Peyer's patch (tissue), 4 donors: ENCODE measurements around the gene GNPTG.

Experiments
- POLR2A ChIP-seq, 2 donors: fragments of 450-650 bp; IDR thresholded peaks; one replicate each; pipeline ENCODE4 v1.5.1; 2017; ENCODE audit warnings: antibody characterized with exemption in 2 of 2, mild to moderate bottlenecking in 2 of 2, moderate library complexity in 2 of 2
- TF ChIP-seq, protein P1 (sequence below), 6 experiments: fragments of 450-650 bp in 4 of 6; fragments of 200-600 bp in 2 of 6; sonication (generic) in 1 of 6; IDR thresholded peaks; one replicate each; pipeline ENCODE4 v1.5.1; 2017 to 2019; ENCODE audit warnings: antibody characterized with exemption in 6 of 6, mild to moderate bottlenecking in 3 of 6, moderate library complexity in 1 of 6

DNA sequence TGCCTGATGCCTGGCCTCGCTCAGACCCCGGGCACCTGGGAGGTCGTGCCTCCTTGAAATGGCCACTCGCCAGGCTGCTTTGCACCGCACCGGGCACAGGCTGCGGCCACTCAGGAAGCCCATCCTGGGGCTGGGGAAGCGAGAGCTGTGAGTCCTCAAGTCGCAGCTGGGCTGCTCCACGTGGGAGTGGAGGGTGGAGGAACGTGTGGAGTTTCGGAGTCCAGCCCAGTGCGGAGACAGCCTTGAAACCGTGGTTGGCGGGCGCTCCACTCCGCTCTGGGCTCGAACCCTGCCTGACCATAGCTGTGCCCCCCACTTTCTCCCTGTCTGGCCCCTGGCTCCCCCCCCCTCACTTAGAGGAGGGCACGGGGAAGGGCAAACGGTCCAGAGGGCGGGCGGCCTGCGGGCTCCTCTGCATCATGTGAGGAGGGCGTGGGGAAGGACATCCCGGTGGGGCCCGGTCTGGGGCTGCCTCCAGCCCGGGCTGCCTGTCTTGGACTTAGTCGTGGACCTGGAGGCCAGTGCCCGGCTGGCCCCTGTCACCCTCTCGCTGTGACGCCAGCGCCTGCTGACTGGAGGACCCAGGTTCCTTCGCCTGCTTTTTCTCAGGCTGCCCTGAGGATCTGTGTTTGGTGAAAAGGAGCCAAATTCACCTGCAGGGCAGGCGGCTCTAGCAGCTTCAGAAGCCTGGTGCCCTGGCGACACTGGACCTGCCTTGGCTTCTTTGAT lies 39.8 kb upstream of the GNPTG start:
- TF ChIP-seq, protein P1, sequence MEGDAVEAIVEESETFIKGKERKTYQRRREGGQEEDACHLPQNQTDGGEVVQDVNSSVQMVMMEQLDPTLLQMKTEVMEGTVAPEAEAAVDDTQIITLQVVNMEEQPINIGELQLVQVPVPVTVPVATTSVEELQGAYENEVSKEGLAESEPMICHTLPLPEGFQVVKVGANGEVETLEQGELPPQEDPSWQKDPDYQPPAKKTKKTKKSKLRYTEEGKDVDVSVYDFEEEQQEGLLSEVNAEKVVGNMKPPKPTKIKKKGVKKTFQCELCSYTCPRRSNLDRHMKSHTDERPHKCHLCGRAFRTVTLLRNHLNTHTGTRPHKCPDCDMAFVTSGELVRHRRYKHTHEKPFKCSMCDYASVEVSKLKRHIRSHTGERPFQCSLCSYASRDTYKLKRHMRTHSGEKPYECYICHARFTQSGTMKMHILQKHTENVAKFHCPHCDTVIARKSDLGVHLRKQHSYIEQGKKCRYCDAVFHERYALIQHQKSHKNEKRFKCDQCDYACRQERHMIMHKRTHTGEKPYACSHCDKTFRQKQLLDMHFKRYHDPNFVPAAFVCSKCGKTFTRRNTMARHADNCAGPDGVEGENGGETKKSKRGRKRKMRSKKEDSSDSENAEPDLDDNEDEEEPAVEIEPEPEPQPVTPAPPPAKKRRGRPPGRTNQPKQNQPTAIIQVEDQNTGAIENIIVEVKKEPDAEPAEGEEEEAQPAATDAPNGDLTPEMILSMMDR (IDR thresholded peaks at IDR 0.05), result no peak
- no peak for TF ChIP-seq POLR2A (IDR thresholded peaks at IDR 0.05)
